ENCODE data around the gene CREBL2. TPM values are rescaled to one million over a fixed set of nuclear protein-coding genes. Genes with fewer than 3 reads are reported as not detected.
"Not testable (repeated sequence)": the region's sequence is repeated elsewhere in the genome, so short reads cannot be mapped to it uniquely, and the experiment has no call there.

CREBL2 gene
- total RNA-seq, 1 donor from 2014 or later, result 11.3 TPM

GRCh38 chr12:12648951-12649650, 37.4 kb downstream of the CREBL2 start:
- no peak for DNase-seq (ENCODE audit: low spot score)
- peaks cover 40% of the 10 kb centered on the region for H3K9me3 Mint-ChIP-seq (ENCODE audit: low read depth)
- TF ChIP-seq, protein P1, sequence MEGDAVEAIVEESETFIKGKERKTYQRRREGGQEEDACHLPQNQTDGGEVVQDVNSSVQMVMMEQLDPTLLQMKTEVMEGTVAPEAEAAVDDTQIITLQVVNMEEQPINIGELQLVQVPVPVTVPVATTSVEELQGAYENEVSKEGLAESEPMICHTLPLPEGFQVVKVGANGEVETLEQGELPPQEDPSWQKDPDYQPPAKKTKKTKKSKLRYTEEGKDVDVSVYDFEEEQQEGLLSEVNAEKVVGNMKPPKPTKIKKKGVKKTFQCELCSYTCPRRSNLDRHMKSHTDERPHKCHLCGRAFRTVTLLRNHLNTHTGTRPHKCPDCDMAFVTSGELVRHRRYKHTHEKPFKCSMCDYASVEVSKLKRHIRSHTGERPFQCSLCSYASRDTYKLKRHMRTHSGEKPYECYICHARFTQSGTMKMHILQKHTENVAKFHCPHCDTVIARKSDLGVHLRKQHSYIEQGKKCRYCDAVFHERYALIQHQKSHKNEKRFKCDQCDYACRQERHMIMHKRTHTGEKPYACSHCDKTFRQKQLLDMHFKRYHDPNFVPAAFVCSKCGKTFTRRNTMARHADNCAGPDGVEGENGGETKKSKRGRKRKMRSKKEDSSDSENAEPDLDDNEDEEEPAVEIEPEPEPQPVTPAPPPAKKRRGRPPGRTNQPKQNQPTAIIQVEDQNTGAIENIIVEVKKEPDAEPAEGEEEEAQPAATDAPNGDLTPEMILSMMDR (IDR thresholded peaks at IDR 0.05), result no peak
- no peaks in the 10 kb centered on the region for H3K27me3 Mint-ChIP-seq (ENCODE audit: low read depth)
- H3K4me3 Mint-ChIP-seq (ENCODE audit: unreplicated experiment), result no peak overlapping the region
- H3K4me1 Mint-ChIP-seq (ENCODE audit: low read depth), result peaks cover 4% of the 10 kb centered on the region
- H3K27ac Mint-ChIP-seq (ENCODE audit: unreplicated experiment), result no peak overlapping the region
- H3K36me3 Mint-ChIP-seq (ENCODE audit: low read depth), result peaks cover 5% of the 10 kb centered on the region

DNA sequence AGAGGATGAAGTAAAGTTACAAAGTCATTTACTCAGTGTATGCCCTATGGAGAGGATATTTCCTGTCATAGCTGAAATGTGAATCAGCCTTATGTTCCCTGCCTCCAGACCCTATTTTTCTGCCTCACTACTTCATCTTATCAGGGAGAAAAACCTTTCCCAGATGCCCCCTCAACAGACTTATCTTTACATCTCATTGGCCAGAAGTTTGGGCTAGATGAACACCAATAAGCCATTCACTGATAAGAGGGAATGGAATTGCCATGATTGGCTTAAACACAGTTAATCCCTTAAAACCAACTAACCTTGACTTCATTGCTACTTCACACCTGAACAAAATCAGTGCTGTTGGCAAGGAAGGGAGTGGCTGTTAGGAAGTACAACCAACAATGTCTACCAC, 40.1 kb downstream of the CREBL2 start:
- H3K36me3 Mint-ChIP-seq (ENCODE audit: low read depth), result peaks cover 4% of the 10 kb centered on the region
- peaks cover 7% of the 10 kb centered on the region for H3K4me1 Mint-ChIP-seq (ENCODE audit: low read depth)
- H3K4me3 Mint-ChIP-seq (ENCODE audit: unreplicated experiment), result no peak overlapping the region
- TF ChIP-seq, protein P1 (IDR thresholded peaks at IDR 0.05), result no peak
- no peak overlapping the region for H3K27ac Mint-ChIP-seq (ENCODE audit: unreplicated experiment)
- H3K27me3 Mint-ChIP-seq (ENCODE audit: low read depth), result no peaks in the 10 kb centered on the region
- H3K9me3 Mint-ChIP-seq (ENCODE audit: low read depth), result peaks cover 38% of the 10 kb centered on the region
- DNase-seq (ENCODE audit: low spot score), result no peak

- H3K36me3 Mint-ChIP-seq (ENCODE audit: low read depth); H3K4me1 Mint-ChIP-seq (ENCODE audit: low read depth); H3K27me3 Mint-ChIP-seq (ENCODE audit: low read depth); H3K4me3 Mint-ChIP-seq (ENCODE audit: unreplicated experiment); H3K27ac Mint-ChIP-seq (ENCODE audit: unreplicated experiment); DNase-seq (ENCODE audit: low spot score): not testable (repeated sequence)
- H3K9me3 Mint-ChIP-seq (ENCODE audit: low read depth), result peaks cover 31% of the 10 kb centered on the region
These were observed 41.0 kb downstream of the CREBL2 start for GRCh38 chr12:12652704-12653103.

DNA sequence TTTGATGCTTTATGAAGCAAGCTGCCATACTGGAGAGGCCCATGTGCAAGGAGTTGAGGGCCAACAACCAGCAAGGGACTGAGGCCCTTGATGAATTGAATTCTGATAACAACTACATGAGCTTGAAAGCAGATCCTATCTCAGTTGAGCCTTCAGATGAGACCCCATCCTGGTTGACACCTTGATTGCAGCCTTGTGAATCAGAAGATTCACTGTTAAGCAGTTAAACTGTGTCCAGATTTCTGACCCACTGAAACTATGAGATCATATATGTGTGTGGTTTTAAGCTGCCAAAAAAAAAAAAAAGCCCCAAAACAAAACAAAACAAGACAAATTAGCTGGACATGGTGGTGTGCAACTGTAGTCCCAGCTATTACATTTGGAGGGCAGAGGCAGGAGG, 42.2 kb downstream of the CREBL2 start:
- no peak overlapping the region for H3K4me3 Mint-ChIP-seq (ENCODE audit: unreplicated experiment)
- peaks cover 19% of the 10 kb centered on the region for H3K9me3 Mint-ChIP-seq (ENCODE audit: low read depth)
- no peaks in the 10 kb centered on the region for H3K27me3 Mint-ChIP-seq (ENCODE audit: low read depth)
- H3K36me3 Mint-ChIP-seq (ENCODE audit: low read depth), result peaks cover 2% of the 10 kb centered on the region
- no peak for DNase-seq (ENCODE audit: low spot score)
- H3K4me1 Mint-ChIP-seq (ENCODE audit: low read depth), result peaks cover 11% of the 10 kb centered on the region
- TF ChIP-seq, protein P1 (IDR thresholded peaks at IDR 0.05), result no peak
- H3K27ac Mint-ChIP-seq (ENCODE audit: unreplicated experiment), result no peak overlapping the region

- H3K36me3 Mint-ChIP-seq (ENCODE audit: low read depth), result peaks cover 2% of the 10 kb centered on the region
- no peak overlapping the region for H3K27ac Mint-ChIP-seq (ENCODE audit: unreplicated experiment)
- H3K4me3 Mint-ChIP-seq (ENCODE audit: unreplicated experiment), result no peak overlapping the region
- H3K27me3 Mint-ChIP-seq (ENCODE audit: low read depth), result no peaks in the 10 kb centered on the region
- H3K9me3 Mint-ChIP-seq (ENCODE audit: low read depth), result peaks cover 10% of the 10 kb centered on the region
- H3K4me1 Mint-ChIP-seq (ENCODE audit: low read depth), result peaks cover 11% of the 10 kb centered on the region
- TF ChIP-seq, protein P1 (IDR thresholded peaks at IDR 0.05), result no peak
- no peak for DNase-seq (ENCODE audit: low spot score)
These were observed 43.2 kb downstream of the CREBL2 start for GRCh38 chr12:12654691-12655460.
